ENCODE measurements around the gene ZNF260. TPM values are rescaled to one million over a fixed set of nuclear protein-coding genes. Genes with fewer than 3 reads are reported as not detected.

ZNF260 gene
- total RNA-seq, 1 donor from 2014 or later = 67.7 TPM

GRCh38 chr19:36527873-36528193 lies 238 bp downstream of the ZNF260 start:
- no peak for TF ChIP-seq CTCF (IDR thresholded peaks at IDR 0.05)
- Histone ChIP-seq H3K36me3 (peaks cover 22% of the 10 kb centered on the region), H2AFZ (replicated peaks) (peak overlapping the region; percentile 99), H3F3A (ENCODE audit: low read depth) (no peaks in the 10 kb centered on the region), H3K27ac (peak overlapping the region; percentile 57), H3K79me2 (ENCODE audit: low read depth) (peaks cover 69% of the 10 kb centered on the region), H3K4me2 (peak overlapping the region; percentile 92), H4K20me1 (ENCODE audit: low read depth) (no peaks in the 10 kb centered on the region), H3K27me3 (no peaks in the 10 kb centered on the region), H3K9ac (peak overlapping the region; percentile 95), H3K4me1 (peaks cover 7% of the 10 kb centered on the region), H3K4me3 (peak overlapping the region; percentile 92), H3K9me3 (ENCODE audit: low read depth) (peaks cover 21% of the 10 kb centered on the region)
- H3K27ac Mint-ChIP-seq = peak overlapping the region; percentile 100
- no peak for DNase-seq (ENCODE audit: low spot score)
- H3K27me3 Mint-ChIP-seq (ENCODE audit: insufficient read depth, low read depth) = peaks cover 3% of the 10 kb centered on the region
- H3K36me3 Mint-ChIP-seq = peaks cover 52% of the 10 kb centered on the region
- peak overlapping the region; percentile 100 for H3K4me3 Mint-ChIP-seq
- H3K9me3 Mint-ChIP-seq = peaks cover 62% of the 10 kb centered on the region
- H3K4me1 Mint-ChIP-seq = peaks cover 10% of the 10 kb centered on the region

DNA sequence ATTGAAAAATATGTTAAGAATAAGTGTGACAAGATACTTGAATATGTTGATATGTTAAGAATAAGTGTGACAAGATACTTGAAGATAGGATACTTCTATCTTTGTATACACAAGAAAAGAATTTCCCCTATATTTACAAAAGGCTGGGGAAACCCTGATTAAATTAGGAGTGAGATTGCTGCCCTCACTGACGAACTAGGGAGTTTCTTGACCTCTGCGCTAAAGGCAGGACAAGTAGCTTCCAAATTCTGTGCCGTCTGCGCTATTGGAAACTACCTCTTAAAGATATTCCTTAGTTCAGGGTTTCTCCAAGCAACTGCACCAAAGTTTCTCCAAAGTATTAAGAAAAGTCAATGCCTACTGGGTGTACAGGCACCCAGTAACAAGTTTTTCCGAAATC lies 730 bp downstream of the ZNF260 start:
- H3K4me3 Mint-ChIP-seq = peak overlapping the region; percentile 100
- H3K4me1 Mint-ChIP-seq = peaks cover 10% of the 10 kb centered on the region
- peaks cover 63% of the 10 kb centered on the region for H3K9me3 Mint-ChIP-seq

DNA sequence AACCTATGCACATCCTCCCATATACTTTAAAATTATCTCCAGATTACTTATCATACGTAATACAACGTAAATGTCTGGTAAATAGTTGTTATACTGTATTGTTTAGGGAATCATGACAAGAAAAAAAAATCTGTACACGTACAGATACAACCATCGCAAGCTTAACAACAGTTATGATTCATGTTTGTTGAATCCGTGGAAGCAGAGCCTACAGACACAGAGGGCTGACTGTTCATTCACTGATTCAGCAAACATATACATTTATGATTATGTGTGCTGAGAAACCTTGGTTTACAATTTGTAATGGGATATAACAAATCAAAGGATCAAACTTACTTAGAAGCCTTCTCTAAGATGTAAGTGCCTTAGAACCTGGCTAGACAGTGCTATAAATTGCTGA lies 1.5 kb downstream of the ZNF260 start:
- Histone ChIP-seq H3K4me3 (peak overlapping the region; percentile 92), H3K79me2 (ENCODE audit: low read depth) (peaks cover 81% of the 10 kb centered on the region), H3K4me2 (peak overlapping the region; percentile 92), H2AFZ (replicated peaks) (no peak overlapping the region), H3K9me3 (ENCODE audit: low read depth) (peaks cover 21% of the 10 kb centered on the region), H3K9ac (no peak overlapping the region), H3F3A (ENCODE audit: low read depth) (no peaks in the 10 kb centered on the region), H3K27me3 (no peaks in the 10 kb centered on the region), H3K4me1 (peaks cover 7% of the 10 kb centered on the region), H4K20me1 (ENCODE audit: low read depth) (no peaks in the 10 kb centered on the region), H3K36me3 (peaks cover 27% of the 10 kb centered on the region), H3K27ac (no peak overlapping the region)
- Mint-ChIP-seq H3K9me3 (peaks cover 63% of the 10 kb centered on the region), H3K4me1 (peaks cover 10% of the 10 kb centered on the region), H3K4me3 (peak overlapping the region; percentile 100), H3K36me3 (peaks cover 57% of the 10 kb centered on the region), H3K27me3 (ENCODE audit: insufficient read depth, low read depth) (peaks cover 3% of the 10 kb centered on the region), H3K27ac (no peak overlapping the region)
- no peak for TF ChIP-seq EZH2phosphoT487 (IDR thresholded peaks at IDR 0.05)
- TF ChIP-seq CTCF (IDR thresholded peaks at IDR 0.05) = no peak
- TF ChIP-seq EZH2 (IDR thresholded peaks at IDR 0.05) = no peak
- DNase-seq (ENCODE audit: low spot score) = no peak

More for the DNA sequence above, 730 bp downstream of the ZNF260 start:
- H3K4me1 ChIP-seq = peaks cover 7% of the 10 kb centered on the region
- peaks cover 55% of the 10 kb centered on the region for H3K36me3 Mint-ChIP-seq
- peaks cover 3% of the 10 kb centered on the region for H3K27me3 Mint-ChIP-seq (ENCODE audit: insufficient read depth, low read depth)
- H3K79me2 ChIP-seq (ENCODE audit: low read depth) = peaks cover 74% of the 10 kb centered on the region
- H3F3A ChIP-seq (ENCODE audit: low read depth) = no peaks in the 10 kb centered on the region
- DNase-seq (ENCODE audit: low spot score) = peak; percentile 13
- peaks cover 27% of the 10 kb centered on the region for H3K36me3 ChIP-seq
- H3K4me3 ChIP-seq = peak overlapping the region; percentile 92
- no peaks in the 10 kb centered on the region for H3K27me3 ChIP-seq
- peak overlapping the region; percentile 99 for H2AFZ ChIP-seq (replicated peaks)
- peak overlapping the region; percentile 100 for H3K27ac Mint-ChIP-seq
- TF ChIP-seq CTCF (IDR thresholded peaks at IDR 0.05) = no peak
- no peak for TF ChIP-seq EZH2phosphoT487 (IDR thresholded peaks at IDR 0.05)
- TF ChIP-seq EZH2 (IDR thresholded peaks at IDR 0.05) = no peak
- peak overlapping the region; percentile 92 for H3K4me2 ChIP-seq
- H3K27ac ChIP-seq = peak overlapping the region; percentile 57
- H4K20me1 ChIP-seq (ENCODE audit: low read depth) = no peaks in the 10 kb centered on the region
- peak overlapping the region; percentile 95 for H3K9ac ChIP-seq
- peaks cover 21% of the 10 kb centered on the region for H3K9me3 ChIP-seq (ENCODE audit: low read depth)

All from neural progenitor cell (in vitro differentiated cells).